Endodermal cell (in vitro differentiated cells): Measurements from ENCODE around the gene LRP2. TPM values are rescaled to one million over a fixed set of nuclear protein-coding genes. Genes with fewer than 3 reads are reported as not detected.

Source experiments
- DNase-seq: peaks from one replicate; pipeline ENCODE4 v3.0.0-alpha.2; 2017
- H3K27ac ChIP-seq: 2 replicates; pipeline ENCODE4 v1.5.1; 2013; ENCODE audit warnings: mild to moderate bottlenecking, low read depth, low read length, moderate library complexity
- H3K27me3 ChIP-seq: 2 replicates; pipeline ENCODE4 v1.6.1; 2013; ENCODE audit warnings: mild to moderate bottlenecking, low read length, moderate library complexity; ENCODE audit not compliant: insufficient read depth, control insufficient read depth, poor library complexity, severe bottlenecking
- H3K36me3 ChIP-seq: 2 replicates; pipeline ENCODE4 v1.7.0; 2013; ENCODE audit warnings: mild to moderate bottlenecking, low read length, moderate library complexity; ENCODE audit not compliant: control insufficient read depth, insufficient read depth
- H3K4me1 ChIP-seq: one replicate; pipeline ENCODE4 v1.7.0; 2013; ENCODE audit warnings: low read length; ENCODE audit not compliant: control insufficient read depth, insufficient read depth
- H3K4me3 ChIP-seq: 2 replicates; pipeline ENCODE4 v1.5.1; 2013; ENCODE audit warnings: mild to moderate bottlenecking, low read length, moderate library complexity
- H3K9ac ChIP-seq: 2 replicates; pipeline ENCODE4 v1.6.1; 2013; ENCODE audit warnings: mild to moderate bottlenecking, low read length, moderate library complexity; ENCODE audit not compliant: poor library complexity, severe bottlenecking; ENCODE audit errors: extremely low read depth
- H3K9me3 ChIP-seq: 2 replicates; pipeline ENCODE4 v1.6.1; 2013; ENCODE audit warnings: mild to moderate bottlenecking, low read length, moderate library complexity; ENCODE audit not compliant: control insufficient read depth
- H3K27ac Mint-ChIP-seq: 2 replicates; pipeline ENCODE4 v1.8.0; 2020; ENCODE audit warnings: mixed read lengths
- H3K27me3 Mint-ChIP-seq: 2 replicates; pipeline ENCODE4 v1.8.0; 2021; ENCODE audit warnings: mild to moderate bottlenecking, mixed read lengths; ENCODE audit not compliant: insufficient read depth
- H3K36me3 Mint-ChIP-seq: 2 replicates; pipeline ENCODE4 v1.8.0; 2020; ENCODE audit warnings: low read depth, mixed read lengths
- H3K4me1 Mint-ChIP-seq: 2 replicates; pipeline ENCODE4 v1.8.0; 2020; ENCODE audit warnings: mixed read lengths
- H3K4me3 Mint-ChIP-seq: 2 replicates; pipeline ENCODE4 v1.8.0; 2020; ENCODE audit warnings: mild to moderate bottlenecking, moderate library complexity, mixed read lengths
- H3K9me3 Mint-ChIP-seq: 2 replicates; pipeline ENCODE4 v1.8.0; 2020; ENCODE audit warnings: mild to moderate bottlenecking, mixed read lengths
- WGBS, 2 experiments: methylation state at CpG; one replicate each; pipeline versions ENCODE4 v1.1.5 to v1.1.7; 2013; ENCODE audit warnings: missing lambda C conversion rate in 2 of 2, mixed read lengths in 1 of 2; ENCODE audit not compliant: insufficient coverage in 1 of 2, insufficient read length in 1 of 2; 5-methylcytosine and 5-hydroxymethylcytosine counted together
- total RNA-seq, 2 donors: library from RNA; stranded (reverse); fragmentation: NEBNext Ultra II Directional in 1 of 2; extraction: Animal tissue kit (Norgen Biotek cat#: 25700) in 1 of 2; gene quantifications; 2 replicates in 1 of 2; 3 replicates in 1 of 2; pipeline ENCODE4 v1.2.1, GENCODE V29; 2021
- TF ChIP-seq, protein P1 (sequence below): fragments of 200-600 bp; sonication (generic); conservative IDR thresholded peaks from 2 replicates; pipeline ENCODE4 v1.5.0; 2021; ENCODE audit warnings: antibody characterized with exemption, mild to moderate bottlenecking

LRP2 gene
- total RNA-seq, 2 donors from 2014 or later: 2.2 to 3.5 TPM

- no peak for DNase-seq
- no peak overlapping the region for H3K4me3 Mint-ChIP-seq
- H3K4me1 Mint-ChIP-seq: peaks cover 42% of the 10 kb centered on the region
- TF ChIP-seq, protein P1, sequence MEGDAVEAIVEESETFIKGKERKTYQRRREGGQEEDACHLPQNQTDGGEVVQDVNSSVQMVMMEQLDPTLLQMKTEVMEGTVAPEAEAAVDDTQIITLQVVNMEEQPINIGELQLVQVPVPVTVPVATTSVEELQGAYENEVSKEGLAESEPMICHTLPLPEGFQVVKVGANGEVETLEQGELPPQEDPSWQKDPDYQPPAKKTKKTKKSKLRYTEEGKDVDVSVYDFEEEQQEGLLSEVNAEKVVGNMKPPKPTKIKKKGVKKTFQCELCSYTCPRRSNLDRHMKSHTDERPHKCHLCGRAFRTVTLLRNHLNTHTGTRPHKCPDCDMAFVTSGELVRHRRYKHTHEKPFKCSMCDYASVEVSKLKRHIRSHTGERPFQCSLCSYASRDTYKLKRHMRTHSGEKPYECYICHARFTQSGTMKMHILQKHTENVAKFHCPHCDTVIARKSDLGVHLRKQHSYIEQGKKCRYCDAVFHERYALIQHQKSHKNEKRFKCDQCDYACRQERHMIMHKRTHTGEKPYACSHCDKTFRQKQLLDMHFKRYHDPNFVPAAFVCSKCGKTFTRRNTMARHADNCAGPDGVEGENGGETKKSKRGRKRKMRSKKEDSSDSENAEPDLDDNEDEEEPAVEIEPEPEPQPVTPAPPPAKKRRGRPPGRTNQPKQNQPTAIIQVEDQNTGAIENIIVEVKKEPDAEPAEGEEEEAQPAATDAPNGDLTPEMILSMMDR: no peak
- no peaks in the 10 kb centered on the region for H3K9me3 Mint-ChIP-seq
- Histone ChIP-seq H3K27me3 (peaks cover 9% of the 10 kb centered on the region), H3K9me3 (no peaks in the 10 kb centered on the region), H3K36me3 (no peaks in the 10 kb centered on the region), H3K9ac (no peak overlapping the region), H3K27ac (no peak overlapping the region), H3K4me1 (peaks cover 14% of the 10 kb centered on the region), H3K4me3 (peak overlapping the region; percentile 21)
- no peak overlapping the region for H3K27ac Mint-ChIP-seq
- 11 to 80% methylated on average over 1 of the region's 1 CpG for WGBS, 2 experiments
- H3K36me3 Mint-ChIP-seq: no peaks in the 10 kb centered on the region
- peaks cover 12% of the 10 kb centered on the region for H3K27me3 Mint-ChIP-seq
These were observed 28.9 kb upstream of the LRP2 start for GRCh38 chr2:169391236-169391635.

DNA sequence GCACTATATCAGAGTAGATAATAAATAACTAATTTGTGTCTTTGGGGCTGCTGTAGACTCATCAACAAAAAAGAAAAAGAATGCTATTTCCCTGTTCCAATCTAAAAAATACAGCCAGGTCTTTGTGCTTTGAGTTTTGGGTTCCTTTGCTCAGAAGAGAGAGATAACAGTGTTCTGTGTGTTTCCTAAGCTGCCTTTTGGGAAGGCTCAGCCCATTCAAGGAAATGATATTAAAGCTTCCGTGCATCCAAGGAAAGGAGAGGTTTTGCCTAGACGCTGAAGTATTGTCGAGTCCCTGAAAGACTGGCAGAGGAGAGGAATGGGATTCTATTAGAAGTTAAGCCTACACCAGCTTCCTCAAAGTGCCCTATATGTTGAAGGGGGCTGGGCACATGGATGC lies 25.8 kb upstream of the LRP2 start:
- H3K4me3 ChIP-seq: no peak overlapping the region
- TF ChIP-seq, protein P1: no peak
- H3K36me3 Mint-ChIP-seq: no peaks in the 10 kb centered on the region
- peaks cover 3% of the 10 kb centered on the region for H3K9me3 Mint-ChIP-seq
- H3K4me3 Mint-ChIP-seq: no peak overlapping the region
- no peaks in the 10 kb centered on the region for H3K36me3 ChIP-seq
- peaks cover 10% of the 10 kb centered on the region for H3K4me1 ChIP-seq
- no peaks in the 10 kb centered on the region for H3K9me3 ChIP-seq
- peaks cover 7% of the 10 kb centered on the region for H3K27me3 Mint-ChIP-seq
- H3K4me1 Mint-ChIP-seq: peaks cover 29% of the 10 kb centered on the region
- no peak overlapping the region for H3K27ac ChIP-seq
- H3K9ac ChIP-seq: no peak overlapping the region
- DNase-seq: no peak
- WGBS, 2 experiments: 76 to 78% methylated on average over 3 of the region's 3 CpGs
- no peaks in the 10 kb centered on the region for H3K27me3 ChIP-seq
- H3K27ac Mint-ChIP-seq: no peak overlapping the region

DNA sequence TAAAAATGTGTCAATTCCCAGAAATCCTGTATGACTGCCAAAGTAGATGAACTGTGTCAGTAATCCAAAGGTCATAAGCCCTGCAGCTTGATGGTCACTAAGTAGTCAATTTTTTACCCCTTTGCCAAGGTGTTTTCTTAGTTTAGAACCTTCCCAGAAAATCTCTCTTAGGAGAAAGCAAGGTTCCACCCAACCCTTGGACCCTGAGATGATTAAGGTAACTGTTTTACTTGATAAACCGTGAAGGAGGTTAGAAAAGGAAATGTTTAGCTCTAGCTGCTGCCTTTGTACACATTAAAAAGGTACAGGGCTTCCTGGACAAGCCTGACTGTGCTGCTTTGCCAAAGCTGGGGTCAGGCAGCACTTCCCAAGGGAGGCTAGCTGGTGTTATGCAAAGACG lies 24.4 kb upstream of the LRP2 start:
- Histone ChIP-seq H3K27ac (no peak overlapping the region), H3K36me3 (no peaks in the 10 kb centered on the region), H3K4me3 (no peak overlapping the region), H3K9ac (no peak overlapping the region), H3K4me1 (peaks cover 4% of the 10 kb centered on the region), H3K27me3 (no peaks in the 10 kb centered on the region), H3K9me3 (no peaks in the 10 kb centered on the region)
- Mint-ChIP-seq H3K4me3 (no peak overlapping the region), H3K36me3 (no peaks in the 10 kb centered on the region), H3K27ac (no peak overlapping the region), H3K27me3 (peaks cover 7% of the 10 kb centered on the region), H3K4me1 (peaks cover 21% of the 10 kb centered on the region), H3K9me3 (peaks cover 3% of the 10 kb centered on the region)
- TF ChIP-seq, protein P1: no peak
- WGBS, 2 experiments: 83 to 90% methylated on average over 1 to 2 of the region's 2 CpGs
- DNase-seq: no peak
